ENCODE measurements around the gene RIC8B. TPM values are rescaled to one million over a fixed set of nuclear protein-coding genes. Genes with fewer than 3 reads are reported as not detected.
A peak's percentile ranks its signal among the peaks of the same experiment; 100 is the strongest.

RIC8B gene
- total RNA-seq, 1 experiment from 2014 or later: 29.0 TPM

GRCh38 chr12:106769078-106769477 is 5.4 kb upstream of the RIC8B start:
- Histone ChIP-seq H3K27ac (ENCODE audit: insufficient read length, low read depth, low read length) (peak overlapping the region; percentile 40), H3K9ac (ENCODE audit: extremely low read depth, insufficient read length, low read length) (no peak overlapping the region), H2AFZ (ENCODE audit: low read length) (no peak overlapping the region), H3K23ac (ENCODE audit: insufficient read length, low read depth, low read length) (no peak overlapping the region), H3K56ac (ENCODE audit: insufficient read length, low read depth, low read length) (no peak overlapping the region), H3K23me2 (ENCODE audit: insufficient read length, low read depth, low read length, poor library complexity, severe bottlenecking) (peaks cover 9% of the 10 kb centered on the region), H3K4me2 (ENCODE audit: insufficient read depth, insufficient read length, low read length) (peak overlapping the region; percentile 64), H2BK20ac (ENCODE audit: low read depth, low read length, poor library complexity, severe bottlenecking) (no peak overlapping the region), H4K5ac (ENCODE audit: insufficient read length, low read depth, low read length) (no peak overlapping the region), H3K4me1 (ENCODE audit: insufficient read depth, low read length) (peaks cover 12% of the 10 kb centered on the region), H3T11ph (ENCODE audit: low read length) (no peak overlapping the region), H4K20me1 (ENCODE audit: control insufficient read depth, insufficient read depth, insufficient read length) (no peaks in the 10 kb centered on the region), H2BK120ac (ENCODE audit: low read depth, low read length, poor library complexity, severe bottlenecking) (no peak overlapping the region), H2BK12ac (ENCODE audit: insufficient read length, low read depth, low read length) (no peak overlapping the region), H3K9me3 (ENCODE audit: control insufficient read depth, low read depth, low read length) (no peaks in the 10 kb centered on the region), H3K27me3 (ENCODE audit: insufficient read depth, low read length) (no peaks in the 10 kb centered on the region), H2AK5ac (ENCODE audit: insufficient read length, low read length) (no peak overlapping the region), H3K14ac (ENCODE audit: insufficient read depth, low read length) (no peak overlapping the region), H4K8ac (replicated peaks; ENCODE audit: insufficient read length, low read depth, low read length) (no peak overlapping the region), H4K91ac (ENCODE audit: insufficient read length, low read depth, low read length) (no peak overlapping the region), H3K18ac (ENCODE audit: insufficient read length, low read depth, low read length) (no peak overlapping the region), H3K79me2 (ENCODE audit: insufficient read depth, low read length) (no peaks in the 10 kb centered on the region), H3K79me1 (ENCODE audit: insufficient read depth, low read depth, low read length, poor library complexity, severe bottlenecking) (no peaks in the 10 kb centered on the region), H2BK15ac (ENCODE audit: low read depth, low read length) (no peak overlapping the region), H2BK5ac (ENCODE audit: insufficient read length, low read length) (no peak overlapping the region), H3K4ac (ENCODE audit: low read depth, low read length) (no peak overlapping the region)
- no peak for TF ChIP-seq CTCF (conservative IDR thresholded peaks at IDR 0.05)
- Mint-ChIP-seq H3K4me1 (peaks cover 53 to 64% of the 10 kb centered on the region in 2 experiments), H3K27me3 (ENCODE audit: low read depth) (no peaks in the 10 kb centered on the region), H3K4me3 (peak overlapping the region; percentile 47 to 73; a peak in 4 of 5 replicates), H3K27ac (peak overlapping the region; percentile 90 to 98 (median 98)), H3K36me3 (ENCODE audit: insufficient read depth in 1 of 3, low read depth in 3 of 3) (peaks cover 0 to 3% (median 0%) of the 10 kb centered on the region in 3 experiments; a peak in 2 of 7 replicates), H3K9me3 (no peaks in the 10 kb centered on the region)
- no CpG with 5 or more reads among the region's 5 CpGs for WGBS (ENCODE audit: extremely low coverage, insufficient read length, low lambda C conversion rate)
- peak; percentile 53 for DNase-seq

All from H9 (cell line).